Breast epithelium (tissue), 3 donors: ENCODE results near the gene PPP1R27.

Source experiments
- POLR2A ChIP-seq: fragments of 450-650 bp; IDR thresholded peaks from one replicate; pipeline ENCODE4 v1.6.1; 2016; ENCODE audit warnings: antibody characterized with exemption, mild to moderate bottlenecking, moderate library complexity
- POLR2AphosphoS5 ChIP-seq, 3 donors: sonication (generic); formaldehyde crosslinking; IDR thresholded peaks; one replicate each; pipeline ENCODE4 v1.6.1; 2017; ENCODE audit warnings: antibody characterized with exemption in 3 of 3
- TF ChIP-seq, protein P1 (sequence below), 3 donors: fragments of 450-650 bp; IDR thresholded peaks; one replicate each; pipeline ENCODE4 v1.5.1; 2016 to 2017; ENCODE audit warnings: antibody characterized with exemption in 3 of 3, mild to moderate bottlenecking in 3 of 3, moderate library complexity in 3 of 3

DNA sequence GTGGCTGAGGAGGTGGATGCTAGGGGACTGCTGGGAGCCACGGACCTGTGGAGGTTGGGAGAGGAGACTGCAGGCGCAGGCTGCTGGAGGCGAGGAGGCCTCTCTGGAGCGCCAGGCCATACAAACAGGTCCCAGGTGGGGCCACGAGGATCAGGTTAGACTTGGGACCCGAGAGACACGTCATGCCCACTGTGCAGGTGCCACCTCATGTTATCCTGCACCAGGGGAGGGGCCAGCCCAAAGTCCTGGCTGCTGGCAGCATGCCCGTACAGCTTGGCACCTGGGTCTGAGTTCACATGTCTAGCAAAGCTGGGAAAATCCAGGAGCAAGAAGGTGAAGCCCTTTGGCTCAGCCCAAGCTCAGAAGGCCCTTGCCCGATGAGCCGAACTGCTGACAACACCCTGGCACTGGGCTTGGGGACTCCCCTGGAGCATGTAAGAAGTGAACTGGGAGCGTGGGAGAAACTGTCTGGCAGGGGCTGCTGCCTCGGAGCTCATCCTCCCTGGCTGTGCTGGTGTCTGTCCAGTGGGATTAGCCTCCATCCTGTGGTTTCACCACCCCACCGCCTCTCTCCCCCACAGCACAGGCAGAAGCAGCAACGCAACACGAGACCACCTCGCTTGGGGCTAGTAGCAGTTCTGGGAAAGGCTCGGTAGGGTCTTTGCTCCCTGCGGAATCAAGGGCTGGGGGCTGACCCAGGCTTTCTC, 31.0 kb upstream of the PPP1R27 start:
- TF ChIP-seq POLR2A: no peak
- TF ChIP-seq, protein P1, sequence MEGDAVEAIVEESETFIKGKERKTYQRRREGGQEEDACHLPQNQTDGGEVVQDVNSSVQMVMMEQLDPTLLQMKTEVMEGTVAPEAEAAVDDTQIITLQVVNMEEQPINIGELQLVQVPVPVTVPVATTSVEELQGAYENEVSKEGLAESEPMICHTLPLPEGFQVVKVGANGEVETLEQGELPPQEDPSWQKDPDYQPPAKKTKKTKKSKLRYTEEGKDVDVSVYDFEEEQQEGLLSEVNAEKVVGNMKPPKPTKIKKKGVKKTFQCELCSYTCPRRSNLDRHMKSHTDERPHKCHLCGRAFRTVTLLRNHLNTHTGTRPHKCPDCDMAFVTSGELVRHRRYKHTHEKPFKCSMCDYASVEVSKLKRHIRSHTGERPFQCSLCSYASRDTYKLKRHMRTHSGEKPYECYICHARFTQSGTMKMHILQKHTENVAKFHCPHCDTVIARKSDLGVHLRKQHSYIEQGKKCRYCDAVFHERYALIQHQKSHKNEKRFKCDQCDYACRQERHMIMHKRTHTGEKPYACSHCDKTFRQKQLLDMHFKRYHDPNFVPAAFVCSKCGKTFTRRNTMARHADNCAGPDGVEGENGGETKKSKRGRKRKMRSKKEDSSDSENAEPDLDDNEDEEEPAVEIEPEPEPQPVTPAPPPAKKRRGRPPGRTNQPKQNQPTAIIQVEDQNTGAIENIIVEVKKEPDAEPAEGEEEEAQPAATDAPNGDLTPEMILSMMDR (IDR thresholded peaks at IDR 0.05): no peak
- TF ChIP-seq POLR2AphosphoS5 (IDR thresholded peaks at IDR 0.05): no peak
